ENCODE data around the gene TF.
"Not testable (repeated sequence)": the region's sequence is repeated elsewhere in the genome, so short reads cannot be mapped to it uniquely, and the experiment has no call there.

GRCh38 chr3:133732231-133732630 is 14.0 kb upstream of the TF start:
- TF ChIP-seq REST (IDR thresholded peaks at IDR 0.05; ENCODE audit: low read depth, low read length); POLR2A (IDR thresholded peaks at IDR 0.05; ENCODE audit: low read depth, low read length); ESRRA (IDR thresholded peaks at IDR 0.05; ENCODE audit: low read length); KDM1A (IDR thresholded peaks at IDR 0.05; ENCODE audit: borderline replicate concordance); CHD4 (IDR thresholded peaks at IDR 0.05); CEBPB (IDR thresholded peaks at IDR 0.05; ENCODE audit: borderline replicate concordance in 1 of 2, low read depth in 2 of 2, low read length in 2 of 2); KAT2A (conservative IDR thresholded peaks at IDR 0.05; ENCODE audit: control insufficient read depth, low read depth, low read length); EZH2 (IDR thresholded peaks at IDR 0.05; ENCODE audit: borderline replicate concordance, control insufficient read depth, low read depth, low read length); TCF3 (IDR thresholded peaks at IDR 0.05; ENCODE audit: borderline replicate concordance, insufficient read depth, low read depth, low read length); SPI1 (IDR thresholded peaks at IDR 0.05; ENCODE audit: borderline replicate concordance, insufficient read depth, low read depth, low read length): not testable (repeated sequence)
- TF ChIP-seq, protein P1, sequence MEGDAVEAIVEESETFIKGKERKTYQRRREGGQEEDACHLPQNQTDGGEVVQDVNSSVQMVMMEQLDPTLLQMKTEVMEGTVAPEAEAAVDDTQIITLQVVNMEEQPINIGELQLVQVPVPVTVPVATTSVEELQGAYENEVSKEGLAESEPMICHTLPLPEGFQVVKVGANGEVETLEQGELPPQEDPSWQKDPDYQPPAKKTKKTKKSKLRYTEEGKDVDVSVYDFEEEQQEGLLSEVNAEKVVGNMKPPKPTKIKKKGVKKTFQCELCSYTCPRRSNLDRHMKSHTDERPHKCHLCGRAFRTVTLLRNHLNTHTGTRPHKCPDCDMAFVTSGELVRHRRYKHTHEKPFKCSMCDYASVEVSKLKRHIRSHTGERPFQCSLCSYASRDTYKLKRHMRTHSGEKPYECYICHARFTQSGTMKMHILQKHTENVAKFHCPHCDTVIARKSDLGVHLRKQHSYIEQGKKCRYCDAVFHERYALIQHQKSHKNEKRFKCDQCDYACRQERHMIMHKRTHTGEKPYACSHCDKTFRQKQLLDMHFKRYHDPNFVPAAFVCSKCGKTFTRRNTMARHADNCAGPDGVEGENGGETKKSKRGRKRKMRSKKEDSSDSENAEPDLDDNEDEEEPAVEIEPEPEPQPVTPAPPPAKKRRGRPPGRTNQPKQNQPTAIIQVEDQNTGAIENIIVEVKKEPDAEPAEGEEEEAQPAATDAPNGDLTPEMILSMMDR (IDR thresholded peaks at IDR 0.05 in 2 of 3, conservative IDR thresholded peaks at IDR 0.05 in 1 of 3; ENCODE audit: control insufficient read depth in 2 of 3, extremely low read depth in 1 of 3, insufficient read depth in 1 of 3, low read depth in 3 of 3, low read length in 3 of 3) = not testable (repeated sequence)
- TF ChIP-seq, protein P2, sequence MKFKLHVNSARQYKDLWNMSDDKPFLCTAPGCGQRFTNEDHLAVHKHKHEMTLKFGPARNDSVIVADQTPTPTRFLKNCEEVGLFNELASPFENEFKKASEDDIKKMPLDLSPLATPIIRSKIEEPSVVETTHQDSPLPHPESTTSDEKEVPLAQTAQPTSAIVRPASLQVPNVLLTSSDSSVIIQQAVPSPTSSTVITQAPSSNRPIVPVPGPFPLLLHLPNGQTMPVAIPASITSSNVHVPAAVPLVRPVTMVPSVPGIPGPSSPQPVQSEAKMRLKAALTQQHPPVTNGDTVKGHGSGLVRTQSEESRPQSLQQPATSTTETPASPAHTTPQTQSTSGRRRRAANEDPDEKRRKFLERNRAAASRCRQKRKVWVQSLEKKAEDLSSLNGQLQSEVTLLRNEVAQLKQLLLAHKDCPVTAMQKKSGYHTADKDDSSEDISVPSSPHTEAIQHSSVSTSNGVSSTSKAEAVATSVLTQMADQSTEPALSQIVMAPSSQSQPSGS (IDR thresholded peaks at IDR 0.05; ENCODE audit: low read length) = not testable (repeated sequence)

Measured in GM12878 (cell line).